AG09309 (cell line): ENCODE results near the gene FAM8A1.
"Not testable (repeated sequence)": the region's sequence is repeated elsewhere in the genome, so short reads cannot be mapped to it uniquely, and the experiment has no call there.

ENCODE experiments used
- DNase-seq: peaks from one replicate; pipeline ENCODE4 v3.0.0-alpha.2; 2010; ENCODE audit warnings: low read depth
- H3K4me3 ChIP-seq: 2 replicates; pipeline ENCODE4 v1.5.1; 2011; ENCODE audit warnings: mild to moderate bottlenecking, low read depth, low read length, moderate library complexity; ENCODE audit not compliant: control insufficient read depth
- CTCF ChIP-seq: IDR thresholded peaks from 2 replicates; pipeline ENCODE4 v1.5.1; 2011; ENCODE audit warnings: mild to moderate bottlenecking, low read depth, low read length, inconsistent platforms; ENCODE audit not compliant: insufficient read depth, control insufficient read depth; ENCODE audit errors: missing control alignments

The FAM8A1 gene

GRCh38 chr6:17574866-17575560 is 25.1 kb upstream of the FAM8A1 start:
- TF ChIP-seq CTCF, result no peak
- DNase-seq, result peak; percentile 72
- no peak overlapping the region for H3K4me3 ChIP-seq

- no peak overlapping the region for H3K4me3 ChIP-seq
- TF ChIP-seq CTCF, result no peak
- no peak for DNase-seq
These were observed 23.0 kb upstream of the FAM8A1 start for GRCh38 chr6:17577059-17577458.

GRCh38 chr6:17580518-17581048 is 19.5 kb upstream of the FAM8A1 start:
- no peak for DNase-seq
- TF ChIP-seq CTCF, result no peak
- H3K4me3 ChIP-seq, result peak overlapping the region; percentile 56

- H3K4me3 ChIP-seq, DNase-seq: not testable (repeated sequence)
These were observed 18.8 kb upstream of the FAM8A1 start for GRCh38 chr6:17581282-17581681.

- no peak for TF ChIP-seq CTCF
- DNase-seq, result no peak
- no peak overlapping the region for H3K4me3 ChIP-seq
These were observed 16.3 kb upstream of the FAM8A1 start for GRCh38 chr6:17583811-17584210.

- peak; percentile 60 for TF ChIP-seq CTCF
- DNase-seq, result peak; percentile 76
- no peak overlapping the region for H3K4me3 ChIP-seq
These were observed 15.8 kb upstream of the FAM8A1 start for GRCh38 chr6:17584241-17584803.

GRCh38 chr6:17585766-17586490 is 14.2 kb upstream of the FAM8A1 start:
- no peak for TF ChIP-seq CTCF
- no peak for DNase-seq
- H3K4me3 ChIP-seq, result no peak overlapping the region

- H3K4me3 ChIP-seq, DNase-seq: not testable (repeated sequence)
These were observed 13.5 kb upstream of the FAM8A1 start for GRCh38 chr6:17586623-17587022.
